Measurements from ENCODE around the gene FEV. TPM values are rescaled to one million over a fixed set of nuclear protein-coding genes. Genes with fewer than 3 reads are reported as not detected.

Gene FEV
- polyA plus RNA-seq, 1 donor from 2014 or later = not detected

GRCh38 chr2:219010162-219010756, 25.3 kb upstream of the FEV start:
- Histone ChIP-seq H3K4me2 (ENCODE audit: low read length) (no peak overlapping the region), H3K9me2 (ENCODE audit: insufficient read depth, low read length) (no peaks in the 10 kb centered on the region), H3K27me3 (ENCODE audit: insufficient read depth, low read depth, low read length) (peaks cover 36% of the 10 kb centered on the region), H3K79me2 (replicated peaks; ENCODE audit: insufficient read depth, low read length) (no peaks in the 10 kb centered on the region), H3K9ac (ENCODE audit: low read length) (no peak overlapping the region), H3K9me3 (ENCODE audit: low read length) (no peaks in the 10 kb centered on the region), H3F3A (ENCODE audit: insufficient read depth, low read length, poor library complexity, severe bottlenecking) (no peaks in the 10 kb centered on the region), H3K4me3 (ENCODE audit: low read length) (no peak overlapping the region), H3K27ac (ENCODE audit: low read length) (no peak overlapping the region), H3K36me3 (ENCODE audit: insufficient read depth, low read length) (no peaks in the 10 kb centered on the region), H2AFZ (ENCODE audit: low read depth, low read length) (no peak overlapping the region), H4K20me1 (ENCODE audit: insufficient read depth) (no peaks in the 10 kb centered on the region)
- TF ChIP-seq CTCF (IDR thresholded peaks at IDR 0.05; ENCODE audit: poor library complexity, severe bottlenecking) (peak; percentile 46), SMC3 (conservative IDR thresholded peaks at IDR 0.05; ENCODE audit: poor library complexity) (peak; percentile 18), TAF1 (IDR thresholded peaks at IDR 0.05; ENCODE audit: low read depth) (no peak), REST (IDR thresholded peaks at IDR 0.05; ENCODE audit: borderline replicate concordance) (no peak), MXI1 (conservative IDR thresholded peaks at IDR 0.05; ENCODE audit: poor library complexity, severe bottlenecking) (no peak), EP300 (conservative IDR thresholded peaks at IDR 0.05; ENCODE audit: poor library complexity, severe bottlenecking) (no peak), POLR2AphosphoS5 (IDR thresholded peaks at IDR 0.05) (no peak), EZH2 (IDR thresholded peaks at IDR 0.05; ENCODE audit: borderline replicate concordance, insufficient read depth, low read length, poor library complexity, severe bottlenecking) (no peak), RAD21 (conservative IDR thresholded peaks at IDR 0.05) (peak; percentile 11)

GRCh38 chr2:219009294-219009693, 24.3 kb upstream of the FEV start:
- Histone ChIP-seq H3K79me2 (replicated peaks; ENCODE audit: insufficient read depth, low read length) (no peaks in the 10 kb centered on the region), H3K27me3 (ENCODE audit: insufficient read depth, low read depth, low read length) (peaks cover 44% of the 10 kb centered on the region), H3K9ac (ENCODE audit: low read length) (no peak overlapping the region), H3F3A (ENCODE audit: insufficient read depth, low read length, poor library complexity, severe bottlenecking) (no peaks in the 10 kb centered on the region), H3K4me2 (ENCODE audit: low read length) (no peak overlapping the region), H3K4me3 (ENCODE audit: low read length) (no peak overlapping the region), H3K9me2 (ENCODE audit: insufficient read depth, low read length) (no peaks in the 10 kb centered on the region), H3K9me3 (ENCODE audit: low read length) (no peaks in the 10 kb centered on the region), H3K27ac (ENCODE audit: low read length) (no peak overlapping the region), H4K20me1 (ENCODE audit: insufficient read depth) (no peaks in the 10 kb centered on the region), H2AFZ (ENCODE audit: low read depth, low read length) (no peak overlapping the region), H3K36me3 (ENCODE audit: insufficient read depth, low read length) (no peaks in the 10 kb centered on the region)
- no peak for TF ChIP-seq RAD21 (conservative IDR thresholded peaks at IDR 0.05)
- TF ChIP-seq SMC3 (conservative IDR thresholded peaks at IDR 0.05; ENCODE audit: poor library complexity) = no peak
- no peak for TF ChIP-seq EZH2 (IDR thresholded peaks at IDR 0.05; ENCODE audit: borderline replicate concordance, insufficient read depth, low read length, poor library complexity, severe bottlenecking)
